ENCODE data around the gene TSPOAP1. TPM values are rescaled to one million over a fixed set of nuclear protein-coding genes. Genes with fewer than 3 reads are reported as not detected.

Gene TSPOAP1
- total and polyA plus RNA-seq, 2 of the 4 experiments (the other 2 are of a cell fraction), result 0.90 to 1.6 TPM

GRCh38 chr17:58289869-58290268 lies 38.7 kb downstream of the TSPOAP1 start:
- no peak overlapping the region for H3K18ac ChIP-seq (ENCODE audit: low read depth, low read length)
- ATAC-seq (ENCODE audit: low read depth), result no peak
- in situ Hi-C loops (cut with MboI; ENCODE audit: low sequenced_read_pairs), result no loop called here

More at GRCh38 chr17:58289869-58290268, 38.7 kb downstream of the TSPOAP1 start:
- ChIA-PET POLR2A (ENCODE audit: unreplicated experiment) (no interaction called here), CTCF (no interaction called here)
- Histone ChIP-seq H3K27me3 (ENCODE audit: control insufficient read depth, insufficient read depth, low read length) (peaks cover 2% of the 10 kb centered on the region; the same call in 1 of the 2 replicates), H3K4ac (ENCODE audit: low read depth, low read length) (no peak overlapping the region), H3K9me1 (ENCODE audit: insufficient read depth, low read length) (no peaks in the 10 kb centered on the region), H3K14ac (replicated peaks; ENCODE audit: low read depth, low read length) (no peak overlapping the region), H3K4me2 (ENCODE audit: low read depth, low read length) (no peak overlapping the region), H2BK15ac (ENCODE audit: low read depth, low read length) (no peak overlapping the region), H2BK5ac (ENCODE audit: low read depth, low read length, poor library complexity, severe bottlenecking) (no peak overlapping the region), H4K8ac (ENCODE audit: low read depth in 2 of 2, low read length in 2 of 2) (no peak overlapping the region), H3K36me3 (ENCODE audit: control insufficient read depth, insufficient read depth, low read length) (no peaks in the 10 kb centered on the region), H2AK5ac (ENCODE audit: low read depth, low read length) (no peak overlapping the region), H3K9me3 (ENCODE audit: control insufficient read depth, insufficient read depth, low read length) (no peaks in the 10 kb centered on the region), H3K9ac (ENCODE audit: low read depth, low read length) (no peak overlapping the region), H3K27ac (ENCODE audit: insufficient read depth, low read length) (no peak overlapping the region), H3K4me1 (ENCODE audit: control insufficient read depth, insufficient read depth, low read length) (no peaks in the 10 kb centered on the region), H3K4me3 (ENCODE audit: insufficient read depth, low read depth, low read length) (no peak overlapping the region), H2BK20ac (ENCODE audit: low read depth, low read length) (no peak overlapping the region), H4K20me1 (ENCODE audit: insufficient read depth, low read length) (no peaks in the 10 kb centered on the region), H4K91ac (ENCODE audit: insufficient read depth, low read depth, low read length) (no peak overlapping the region), H2AK9ac (replicated peaks; ENCODE audit: low read depth, low read length, poor library complexity) (no peak overlapping the region), H4K5ac (ENCODE audit: low read depth, low read length) (no peak overlapping the region), H3K56ac (ENCODE audit: extremely low read depth, insufficient read depth, low read length) (no peak overlapping the region), H2AFZ (replicated peaks; ENCODE audit: low read length, poor library complexity) (no peak overlapping the region), H2BK120ac (ENCODE audit: low read depth, low read length) (no peak overlapping the region), H3K23ac (ENCODE audit: low read depth, low read length) (no peak overlapping the region), H3K79me1 (ENCODE audit: low read depth in 1 of 2, low read length in 2 of 2) (no peaks in the 10 kb centered on the region)
- intact Hi-C loops (cut with micrococcal nuclease), result no loop called here
- WGBS, 2 experiments (ENCODE audit: extremely low coverage in 2 of 2, insufficient read length in 1 of 2), result no CpG with 5 or more reads among the region's 2 CpGs
- dilution Hi-C loops (cut with HindIII; ENCODE audit: low sequenced_read_pairs, unreplicated experiment), result no loop called here
- DNase-seq, result no peak
- no TSS peak for BruUV-seq (replicated peaks)
- no peak for TF ChIP-seq MAFK (IDR thresholded peaks at IDR 0.05; ENCODE audit: low read depth, low read length)
- no peak for TF ChIP-seq POLR2A (IDR thresholded peaks at IDR 0.05; ENCODE audit: low read depth, low read length)
- TF ChIP-seq FOS (IDR thresholded peaks at IDR 0.05; ENCODE audit: low read depth, low read length), result no peak
- no peak for TF ChIP-seq USF2 (IDR thresholded peaks at IDR 0.05; ENCODE audit: low read depth, low read length)
- no peak for TF ChIP-seq SMC3 (IDR thresholded peaks at IDR 0.05; ENCODE audit: low read depth, low read length)
- no peak for TF ChIP-seq CHD1 (IDR thresholded peaks at IDR 0.05; ENCODE audit: low read depth, low read length)
- TF ChIP-seq NFE2L2 (IDR thresholded peaks at IDR 0.05; ENCODE audit: low read depth, low read length), result no peak
- TF ChIP-seq CEBPB (IDR thresholded peaks at IDR 0.05; ENCODE audit: low read depth, low read length), result no peak
- TF ChIP-seq MAZ (IDR thresholded peaks at IDR 0.05; ENCODE audit: borderline replicate concordance, low read depth, low read length), result no peak
- TF ChIP-seq RAD21 (IDR thresholded peaks at IDR 0.05; ENCODE audit: low read length), result no peak
- no peak for TF ChIP-seq ELK1 (IDR thresholded peaks at IDR 0.05; ENCODE audit: borderline replicate concordance, low read depth, low read length)
- no peak for TF ChIP-seq CTCF (conservative IDR thresholded peaks at IDR 0.05; ENCODE audit: low read depth, low read length)

Data from IMR-90 (cell line).